ENCODE data around the gene REEP6. TPM values are rescaled to one million over a fixed set of nuclear protein-coding genes. Genes with fewer than 3 reads are reported as not detected.
"Not testable (repeated sequence)": the region's sequence is repeated elsewhere in the genome, so short reads cannot be mapped to it uniquely, and the experiment has no call there.

Gene REEP6
- polyA plus RNA-seq, 1 donor, result 1.3 TPM

GRCh38 chr19:1472231-1473084 is 18.5 kb upstream of the REEP6 start:
- DNase-seq (ENCODE audit: low read depth), result no peak

DNA sequence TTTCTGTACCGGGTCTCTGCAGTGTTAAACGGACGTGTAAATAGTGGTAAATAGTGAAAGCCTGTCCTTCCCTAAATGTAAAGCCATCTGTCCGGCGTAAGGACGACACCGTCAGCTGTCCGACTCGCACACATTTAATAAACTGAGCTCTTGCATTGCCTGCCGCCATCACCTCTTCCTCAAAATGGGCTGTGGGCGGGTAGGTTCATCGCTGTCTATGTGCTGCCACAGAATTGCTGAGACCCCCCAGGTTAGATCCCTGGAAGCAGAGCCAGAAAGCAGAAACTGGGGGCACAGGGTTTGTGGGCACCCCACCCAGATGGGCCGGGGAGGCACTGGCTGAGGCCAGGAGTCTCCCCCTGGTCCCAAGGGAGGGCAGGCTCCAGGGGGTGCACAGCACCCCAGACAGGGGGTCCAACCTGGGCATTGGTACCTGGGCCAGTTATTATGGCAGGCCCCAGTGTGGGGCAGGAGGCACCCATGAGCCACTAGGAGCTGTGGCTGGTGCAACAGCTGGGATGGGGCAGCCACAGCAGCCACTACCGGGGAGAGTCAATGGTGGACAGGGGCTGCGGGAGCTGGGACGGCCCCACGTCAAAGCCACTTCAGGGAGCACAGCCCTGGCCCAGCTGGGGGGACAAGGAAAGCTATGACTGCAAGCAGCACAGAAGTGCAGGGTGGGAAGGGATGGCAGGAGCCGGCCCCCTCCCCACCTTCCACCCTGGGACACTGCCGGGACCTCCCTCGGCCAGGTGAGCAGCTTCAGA is 17.7 kb upstream of the REEP6 start:
- no peak for DNase-seq (ENCODE audit: low read depth)

DNA sequence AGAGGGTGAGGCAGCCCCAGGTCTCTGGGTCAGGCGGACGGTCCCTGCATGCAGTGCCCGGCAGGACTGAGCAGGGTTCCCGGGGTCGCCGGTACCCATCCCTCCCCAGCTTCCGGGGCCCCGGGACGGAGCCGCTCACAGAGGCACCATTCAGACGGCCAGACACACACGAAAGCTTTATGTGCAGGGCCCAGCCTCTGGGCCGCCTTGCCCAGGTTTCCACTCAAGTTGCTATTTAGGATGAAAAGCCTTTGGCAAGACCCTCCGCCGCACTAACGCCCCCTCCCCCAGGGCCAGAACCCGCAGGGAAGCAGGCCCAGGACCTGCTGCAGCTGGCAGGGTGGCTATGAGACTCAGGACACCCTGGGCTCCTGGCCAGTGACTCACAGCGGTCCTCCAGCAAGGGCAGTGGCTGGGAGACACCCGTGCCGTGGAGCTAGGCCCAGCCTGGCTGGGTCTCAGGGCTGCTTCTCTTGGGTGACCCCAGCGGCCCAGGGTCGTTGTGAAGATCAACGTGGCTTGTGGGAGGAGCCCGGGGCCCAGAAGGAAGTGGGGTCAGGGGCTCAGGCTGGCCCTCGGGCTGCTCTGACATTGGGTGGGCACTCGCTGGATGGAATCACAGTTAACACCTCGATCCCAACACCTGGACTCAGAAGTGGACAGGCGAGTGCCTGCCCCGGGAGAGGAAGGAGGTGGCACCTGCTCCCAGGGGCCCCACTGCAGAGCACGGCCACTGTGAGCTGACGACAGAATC is 16.8 kb upstream of the REEP6 start:
- DNase-seq (ENCODE audit: low read depth), result no peak

- DNase-seq (ENCODE audit: low read depth), result no peak
Observed at GRCh38 chr19:1474765-1475351, 16.1 kb upstream of the REEP6 start.

GRCh38 chr19:1475751-1476437 is 15.1 kb upstream of the REEP6 start:
- no peak for DNase-seq (ENCODE audit: low read depth)

DNA sequence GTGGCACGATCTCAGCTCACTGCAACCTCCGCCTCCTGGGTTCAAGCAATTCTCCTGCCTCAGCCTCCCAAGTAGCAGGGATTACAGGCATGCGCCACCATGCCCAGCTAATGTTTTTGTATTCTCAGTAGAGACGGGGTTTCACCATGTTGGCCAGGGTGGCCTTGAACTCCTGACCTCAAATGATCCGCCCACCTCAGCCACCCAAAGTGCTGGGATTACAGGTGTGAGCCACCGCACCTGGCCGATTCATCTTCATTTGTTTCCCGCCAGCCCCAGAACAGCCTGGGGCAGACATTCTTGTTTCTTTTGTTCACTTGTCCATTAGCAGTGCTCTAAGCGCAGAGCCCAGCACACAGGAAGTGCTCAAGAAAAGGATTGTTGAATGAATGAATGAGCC is 13.9 kb upstream of the REEP6 start:
- DNase-seq (ENCODE audit: low read depth), result not testable (repeated sequence)

GRCh38 chr19:1478934-1479707 is 11.9 kb upstream of the REEP6 start, which contains the start of gene C19orf25:
Gene C19orf25, minus strand, starts transcription at chr19:1479215. Its CDS starts 312 bp downstream, at chr19:1478903.
- peak; percentile 81 for DNase-seq (ENCODE audit: low read depth)

DNA sequence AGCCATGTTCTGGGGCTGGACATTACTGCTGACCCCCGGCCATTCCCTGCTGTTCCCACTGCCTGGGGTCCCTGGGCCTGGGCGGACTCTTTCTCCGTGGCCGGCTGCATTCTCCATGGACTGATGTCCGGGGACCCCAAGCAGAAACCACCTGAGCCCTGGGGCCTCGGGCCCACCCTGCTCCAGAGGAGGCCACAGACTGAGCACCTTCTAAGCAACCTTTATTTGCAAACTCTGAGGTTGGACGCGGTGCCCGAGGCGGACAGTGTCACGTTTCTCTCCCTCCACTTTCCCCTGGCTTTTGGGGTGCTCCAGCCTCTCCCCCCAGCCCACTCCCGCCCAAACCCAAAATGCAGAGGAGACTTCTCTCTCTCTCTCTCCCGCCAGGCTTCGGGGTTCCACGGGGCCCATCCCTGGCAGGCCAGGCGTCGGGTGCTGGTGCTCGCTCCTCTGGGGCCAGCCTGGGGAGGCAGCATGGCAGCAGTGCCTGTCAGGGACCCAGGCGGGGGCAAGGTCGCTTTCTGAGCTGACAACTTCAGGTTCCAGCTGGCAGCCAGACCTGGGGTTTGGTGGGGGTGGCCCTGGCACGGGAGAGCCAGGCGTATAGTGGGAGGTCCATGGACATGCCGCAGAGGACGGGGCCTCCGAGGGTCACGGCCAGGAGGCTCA is 9.6 kb upstream of the REEP6 start:
- DNase-seq (ENCODE audit: low read depth), result no peak

GRCh38 chr19:1481893-1482360 is 9.1 kb upstream of the REEP6 start:
- no peak for DNase-seq (ENCODE audit: low read depth)

- DNase-seq (ENCODE audit: low read depth), result no peak
Observed at GRCh38 chr19:1482361-1483130, 8.4 kb upstream of the REEP6 start.

DNA sequence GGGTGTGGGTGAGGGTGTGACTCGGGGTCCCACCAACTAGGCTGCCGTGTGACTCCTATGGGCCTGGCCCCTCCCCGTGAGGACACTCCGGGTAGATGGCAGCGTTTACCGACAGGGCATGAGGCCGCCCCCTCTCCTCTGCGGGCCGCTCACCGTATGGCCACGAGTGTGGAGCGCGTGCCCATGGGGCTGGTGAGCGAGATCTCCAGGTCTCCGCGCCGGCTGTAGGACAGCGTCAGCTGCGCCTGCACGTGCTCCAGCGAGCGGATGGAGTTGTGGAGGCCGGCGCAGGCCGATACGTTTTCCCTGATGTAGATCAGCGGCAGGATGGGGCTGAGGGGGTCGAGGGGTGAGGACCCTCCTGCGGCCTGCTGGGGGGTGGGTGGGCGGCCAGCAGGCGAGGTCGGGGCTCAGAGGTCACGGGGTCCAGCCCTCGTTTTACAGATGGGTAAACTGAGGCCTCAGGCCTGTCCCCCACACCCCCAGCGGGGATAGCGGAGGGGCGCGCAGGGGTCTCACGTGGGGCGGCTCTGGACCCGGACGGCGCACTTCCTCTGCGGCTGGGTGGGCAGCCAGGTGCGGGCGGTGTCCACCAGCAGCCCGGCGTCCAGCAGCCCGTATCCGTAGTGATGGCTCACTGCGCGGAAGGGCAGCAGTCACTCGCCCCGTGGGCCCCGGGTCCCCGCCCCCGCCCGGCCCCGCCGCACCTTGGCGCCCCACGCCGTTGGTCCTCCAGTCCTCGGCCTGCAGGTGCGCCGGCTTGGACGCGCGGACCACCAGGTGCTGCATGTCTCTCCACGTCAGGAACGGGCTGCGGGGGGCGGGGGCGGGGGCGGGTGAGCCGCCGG is 7.6 kb upstream of the REEP6 start:
- DNase-seq (ENCODE audit: low read depth), result no peak

DNA sequence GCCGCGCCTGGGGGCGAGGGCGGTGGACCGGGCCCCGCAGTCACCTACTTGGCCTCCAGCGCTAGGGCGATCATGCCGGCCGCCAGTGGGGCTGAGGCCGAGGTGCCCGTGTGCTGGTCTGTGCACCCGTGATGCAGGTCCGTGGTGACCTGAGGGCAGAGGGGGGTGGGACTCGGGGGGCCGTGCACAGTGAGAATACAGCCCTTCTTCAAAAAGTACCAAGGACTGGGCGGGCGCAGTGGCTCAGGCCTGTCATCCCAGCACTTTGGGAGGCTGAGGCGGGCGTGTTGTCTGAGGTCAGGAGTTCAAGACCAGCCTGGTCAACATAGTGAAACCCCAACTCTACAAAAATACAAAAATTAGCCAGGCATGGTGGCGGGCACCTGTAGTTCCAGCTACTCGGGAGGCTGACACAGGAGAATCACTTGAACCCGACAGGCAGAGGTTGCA is 7.0 kb upstream of the REEP6 start:
- no peak for DNase-seq (ENCODE audit: low read depth)

GRCh38 chr19:1486720-1487575 is 4.0 kb upstream of the REEP6 start:
- no peak for DNase-seq (ENCODE audit: low read depth)

- DNase-seq (ENCODE audit: low read depth), result no peak
Observed at GRCh38 chr19:1487576-1488281, 3.3 kb upstream of the REEP6 start.

GRCh38 chr19:1488282-1488601 is 2.7 kb upstream of the REEP6 start:
- DNase-seq (ENCODE audit: low read depth), result no peak
